HG02938 (cell line): ENCODE data around the gene LTA.
"Not testable (repeated sequence)": the region's sequence is repeated elsewhere in the genome, so short reads cannot be mapped to it uniquely, and the experiment has no call there.

Experiments used
- ATAC-seq: cut with Tn5 transposase; IDR thresholded peaks from one replicate; pipeline ENCODE4 v1.9.1; 2021; ENCODE audit warnings: mild to moderate bottlenecking, moderate library complexity; ENCODE audit not compliant: unreplicated experiment

LTA gene

GRCh38 chr6:31586008-31586407, 13.9 kb downstream of the LTA start, which contains the start of gene LST1:
LST1 (plus strand) TSS chr6:31586277; CDS start chr6:31587300, 1,023 bp downstream.
- ATAC-seq, result no peak

GRCh38 chr6:31586599-31587281, 14.7 kb downstream of the LTA start:
- ATAC-seq, result no peak

GRCh38 chr6:31587791-31588777, 16.0 kb downstream of the LTA start:
- ATAC-seq, result no peak

- no peak for ATAC-seq
Measured at GRCh38 chr6:31588871-31589650, 17.0 kb downstream of the LTA start.

GRCh38 chr6:31590691-31591090, 18.6 kb downstream of the LTA start:
- not testable (repeated sequence) for ATAC-seq

GRCh38 chr6:31592396-31592771, 20.3 kb downstream of the LTA start:
- no peak for ATAC-seq

- no peak for ATAC-seq
Measured at GRCh38 chr6:31597006-31597405, 24.9 kb downstream of the LTA start.

- no peak for ATAC-seq
Measured at GRCh38 chr6:31607317-31607716, 35.2 kb downstream of the LTA start.

- ATAC-seq, result no peak
Measured at GRCh38 chr6:31609519-31610406, 37.7 kb downstream of the LTA start.

- ATAC-seq, result no peak
Measured at GRCh38 chr6:31610968-31611367, 38.9 kb downstream of the LTA start.

GRCh38 chr6:31614075-31614619, 42.1 kb downstream of the LTA start:
- ATAC-seq, result no peak

GRCh38 chr6:31614684-31615578, 42.8 kb downstream of the LTA start, which contains the start of gene AIF1:
AIF1 (plus strand) TSS chr6:31615234; CDS start chr6:31615330, 96 bp downstream.
- no peak for ATAC-seq

GRCh38 chr6:31615748-31616147, 43.7 kb downstream of the LTA start:
- no peak for ATAC-seq

GRCh38 chr6:31617010-31617409, 44.9 kb downstream of the LTA start:
- ATAC-seq, result no peak

GRCh38 chr6:31619805-31620585, 47.9 kb downstream of the LTA start:
- peak; percentile 69 for ATAC-seq

- peak; percentile 26 for ATAC-seq
Measured at GRCh38 chr6:31620586-31621319, 48.7 kb downstream of the LTA start, which contains the start of gene PRRC2A. PRRC2A (plus strand) TSS chr6:31620715; CDS start chr6:31622790, 2,075 bp downstream.

- no peak for ATAC-seq
Measured at GRCh38 chr6:31621320-31621939, 49.3 kb downstream of the LTA start.
